Right lung (tissue), 5 donors: Measurements from ENCODE around the gene C11orf65. TPM values are rescaled to one million over a fixed set of nuclear protein-coding genes. Genes with fewer than 3 reads are reported as not detected.
A peak's percentile ranks its signal among the peaks of the same experiment; 100 is the strongest.
"Not testable (repeated sequence)": the region's sequence is repeated elsewhere in the genome, so short reads cannot be mapped to it uniquely, and the experiment has no call there.

Source experiments
- DNase-seq, 2 donors: peaks; one replicate each; pipeline ENCODE4 v3.0.0-alpha.2; 2013
- polyA plus RNA-seq, 5 donors: library from polyadenylated mRNA; unstranded; fragments of 120-200 nt; gene quantifications; one replicate each; pipeline versions ENCODE4 v1.2.1 to v1.2.3, GENCODE V29; 2013; ENCODE audit warnings: inconsistent platforms in 1 of 5, low replicate concordance in 1 of 5; ENCODE audit not compliant: insufficient read length in 5 of 5, insufficient read depth in 1 of 5

C11orf65 gene
- polyA plus RNA-seq, 5 donors, result 0.81 to 2.5 (median 1.9) TPM

- DNase-seq, result no peak
These were observed 7.5 kb upstream of the C11orf65 start for GRCh38 chr11:108474664-108475463.

- DNase-seq, result no peak
These were observed 5.4 kb upstream of the C11orf65 start for GRCh38 chr11:108472681-108473080.

- DNase-seq, result no peak
These were observed 1.1 kb upstream of the C11orf65 start for GRCh38 chr11:108468478-108468864.

- peak; percentile 7 to 13 for DNase-seq
These were observed 924 bp downstream of the C11orf65 start for GRCh38 chr11:108466405-108466804.

GRCh38 chr11:108453207-108453835 is 14.0 kb downstream of the C11orf65 start:
- no peak for DNase-seq

GRCh38 chr11:108441445-108441844 is 25.9 kb downstream of the C11orf65 start:
- not testable (repeated sequence) for DNase-seq

- DNase-seq, result no peak
These were observed 30.7 kb downstream of the C11orf65 start for GRCh38 chr11:108436594-108436993.

GRCh38 chr11:108435066-108435465 is 32.3 kb downstream of the C11orf65 start:
- no peak for DNase-seq

GRCh38 chr11:108432783-108433182 is 34.5 kb downstream of the C11orf65 start:
- no peak for DNase-seq

- DNase-seq, result no peak
These were observed 35.3 kb downstream of the C11orf65 start for GRCh38 chr11:108431997-108432396.

- no peak for DNase-seq
These were observed 36.0 kb downstream of the C11orf65 start for GRCh38 chr11:108431370-108431769.

- DNase-seq, result not testable (repeated sequence)
These were observed 49.8 kb downstream of the C11orf65 start for GRCh38 chr11:108417551-108417950.

- no peak for DNase-seq
These were observed 52.4 kb downstream of the C11orf65 start for GRCh38 chr11:108414958-108415357.

- no peak for DNase-seq
These were observed 61.6 kb downstream of the C11orf65 start for GRCh38 chr11:108405706-108406105.

- no peak for DNase-seq
These were observed 64.3 kb downstream of the C11orf65 start for GRCh38 chr11:108403052-108403451.

GRCh38 chr11:108402241-108402640 is 65.1 kb downstream of the C11orf65 start:
- DNase-seq, result no peak

- no peak for DNase-seq
These were observed 68.9 kb downstream of the C11orf65 start for GRCh38 chr11:108398439-108398838.

- not testable (repeated sequence) for DNase-seq
These were observed 70.7 kb downstream of the C11orf65 start for GRCh38 chr11:108396672-108397071.

- no peak for DNase-seq
These were observed 72.5 kb downstream of the C11orf65 start for GRCh38 chr11:108394744-108395284.

- DNase-seq, result no peak
These were observed 74.3 kb downstream of the C11orf65 start for GRCh38 chr11:108393046-108393445.

GRCh38 chr11:108392353-108392752 is 75.0 kb downstream of the C11orf65 start:
- DNase-seq, result no peak

GRCh38 chr11:108388576-108388975 is 78.8 kb downstream of the C11orf65 start:
- DNase-seq, result no peak

GRCh38 chr11:108373505-108373904 is 93.8 kb downstream of the C11orf65 start:
- DNase-seq, result not testable (repeated sequence)
